ENCODE results near the gene NPAS3. TPM values are rescaled to one million over a fixed set of nuclear protein-coding genes. Genes with fewer than 3 reads are reported as not detected.

The NPAS3 gene
- total and polyA plus RNA-seq, 2 of the 8 experiments (the other 6 are each of a cell fraction or from before 2014, with no cell fraction given), result 0.11 to 0.60 TPM

- WGBS, 2 experiments (ENCODE audit: extremely low coverage in 1 of 2, insufficient coverage in 1 of 2, insufficient read length in 1 of 2, insufficient replicate concordance in 2 of 2, low coverage in 1 of 2, low lambda C conversion rate in 2 of 2, missing lambda C conversion rate in 1 of 2), result 92% methylated on average over 7 of the region's 7 CpGs; no CpG with 5 or more reads in 1 of the 2 experiments
- Histone ChIP-seq H4K8ac (ENCODE audit: extremely low read depth, insufficient read depth, low read length) (no peak overlapping the region), H3K14ac (ENCODE audit: insufficient read length) (no peak overlapping the region), H3K23ac (ENCODE audit: insufficient read length) (no peak overlapping the region), H4K5ac (ENCODE audit: insufficient read length, low read depth, low read length) (no peak overlapping the region), H3K56ac (replicated peaks; ENCODE audit: insufficient read length, low read depth, low read length) (no peak overlapping the region), H4K91ac (replicated peaks; ENCODE audit: insufficient read length, low read length) (no peak overlapping the region), H2AK5ac (ENCODE audit: low read depth, low read length) (no peak overlapping the region), H3K79me2 (ENCODE audit: control insufficient read depth in 1 of 2, insufficient read depth in 2 of 2, low read length in 2 of 2) (no peaks in the 10 kb centered on the region), H3K4me2 (ENCODE audit: insufficient read depth in 1 of 2, low read depth in 2 of 2, low read length in 2 of 2) (no peak overlapping the region), H3K4me3 (ENCODE audit: extremely low read depth in 1 of 4, insufficient read depth in 2 of 4, low read depth in 3 of 4, low read length in 4 of 4) (no peak overlapping the region), H3K23me2 (ENCODE audit: low read depth, low read length) (no peaks in the 10 kb centered on the region), H3K18ac (ENCODE audit: extremely low read depth, low read length) (no peak overlapping the region), H3K9me3 (ENCODE audit: insufficient read depth in 2 of 2, low read depth in 1 of 2, low read length in 1 of 2) (no peaks in the 10 kb centered on the region), H3K9ac (replicated peaks in 1 of 4; ENCODE audit: extremely low read depth in 1 of 4, low read depth in 3 of 4, low read length in 3 of 4) (no peak overlapping the region), H4K20me1 (replicated peaks in 1 of 2; ENCODE audit: control insufficient read depth in 1 of 2, insufficient read depth in 2 of 2, low read length in 2 of 2) (no peaks in the 10 kb centered on the region), H2BK12ac (ENCODE audit: low read depth, low read length) (no peak overlapping the region), H3K27ac (ENCODE audit: low read depth, low read length) (no peak overlapping the region), H2BK120ac (replicated peaks; ENCODE audit: low read depth, low read length) (no peak overlapping the region), H2BK20ac (ENCODE audit: low read length) (no peak overlapping the region), H3K27me3 (replicated peaks in 1 of 4; ENCODE audit: control insufficient read depth in 3 of 4, extremely low read depth in 1 of 4, insufficient read depth in 3 of 4, low read length in 3 of 4) (no peaks in the 10 kb centered on the region), H3K4ac (replicated peaks; ENCODE audit: insufficient read length, low read depth, low read length) (no peak overlapping the region), H3K4me1 (replicated peaks in 1 of 4; ENCODE audit: control insufficient read depth in 3 of 4, insufficient read depth in 4 of 4, low read length in 3 of 4) (no peaks in the 10 kb centered on the region), H3K79me1 (ENCODE audit: low read depth, low read length) (no peaks in the 10 kb centered on the region), H2AFZ (ENCODE audit: low read length) (no peak overlapping the region), H2BK5ac (ENCODE audit: low read depth, low read length) (no peak overlapping the region), H3K36me3 (ENCODE audit: control insufficient read depth in 2 of 4, insufficient read depth in 4 of 4, low read length in 3 of 4) (no peaks in the 10 kb centered on the region; a peak in 1 of 8 replicates), H2BK15ac (ENCODE audit: low read length) (no peak overlapping the region)
- ChIA-PET CTCF (ENCODE audit: partially characterized antibody) (interaction anchor here (0.9 kb wide), 1 partner anchor 12 kb away, joined by 3 read pairs; no protein-coding TSS in a partner anchor), POLR2A (ENCODE audit: partially characterized antibody) (no interaction called here)
- DNase-seq (ENCODE audit: low read depth in 1 of 2, low spot score in 2 of 2) (no peak), FAIRE-seq (no peak)
- TF ChIP-seq GTF2F1 (IDR thresholded peaks at IDR 0.05; ENCODE audit: borderline replicate concordance, low read depth, low read length) (no peak), PHF8 (conservative IDR thresholded peaks at IDR 0.05; ENCODE audit: low read depth, low read length) (no peak), POLR2AphosphoS5 (IDR thresholded peaks at IDR 0.05; ENCODE audit: low read depth, low read length) (no peak), CEBPB (IDR thresholded peaks at IDR 0.05; ENCODE audit: low read depth, low read length) (no peak), BACH1 (IDR thresholded peaks at IDR 0.05; ENCODE audit: low read length) (no peak), TAF1 (IDR thresholded peaks at IDR 0.05; ENCODE audit: low read depth, low read length) (no peak), BRCA1 (IDR thresholded peaks at IDR 0.05; ENCODE audit: low read depth, low read length) (no peak), RXRA (IDR thresholded peaks at IDR 0.05; ENCODE audit: insufficient read depth, low read depth, low read length) (no peak), SAP30 (IDR thresholded peaks at IDR 0.05; ENCODE audit: insufficient read depth, insufficient replicate concordance, low read length) (no peak), SP2 (IDR thresholded peaks at IDR 0.05; ENCODE audit: low read length) (no peak), ASH2L (IDR thresholded peaks at IDR 0.05; ENCODE audit: low read length) (no peak), SUZ12 (IDR thresholded peaks at IDR 0.05; ENCODE audit: low read length) (no peak), SIRT6 (IDR thresholded peaks at IDR 0.05; ENCODE audit: low read length) (no peak), TBP (IDR thresholded peaks at IDR 0.05; ENCODE audit: low read depth, low read length) (no peak), CHD1 (IDR thresholded peaks at IDR 0.05; ENCODE audit: low read depth, low read length) (no peak), GABPA (IDR thresholded peaks at IDR 0.05; ENCODE audit: borderline replicate concordance, insufficient read depth, low read length) (no peak), JUND (IDR thresholded peaks at IDR 0.05; ENCODE audit: low read length) (no peak)
Measured at GRCh38 chr14:33323979-33324378, 385.3 kb downstream of the NPAS3 start.

Data from H1 (cell line).